Measurements from ENCODE around the gene MTREX. TPM values are rescaled to one million over a fixed set of nuclear protein-coding genes. Genes with fewer than 3 reads are reported as not detected.
"Not testable (repeated sequence)": the region's sequence is repeated elsewhere in the genome, so short reads cannot be mapped to it uniquely, and the experiment has no call there.

The MTREX gene
- total RNA-seq, 1 donor from 2014 or later: 35.7 TPM

- DNase-seq (ENCODE audit: low read depth): no peak
- TF ChIP-seq, protein P1, sequence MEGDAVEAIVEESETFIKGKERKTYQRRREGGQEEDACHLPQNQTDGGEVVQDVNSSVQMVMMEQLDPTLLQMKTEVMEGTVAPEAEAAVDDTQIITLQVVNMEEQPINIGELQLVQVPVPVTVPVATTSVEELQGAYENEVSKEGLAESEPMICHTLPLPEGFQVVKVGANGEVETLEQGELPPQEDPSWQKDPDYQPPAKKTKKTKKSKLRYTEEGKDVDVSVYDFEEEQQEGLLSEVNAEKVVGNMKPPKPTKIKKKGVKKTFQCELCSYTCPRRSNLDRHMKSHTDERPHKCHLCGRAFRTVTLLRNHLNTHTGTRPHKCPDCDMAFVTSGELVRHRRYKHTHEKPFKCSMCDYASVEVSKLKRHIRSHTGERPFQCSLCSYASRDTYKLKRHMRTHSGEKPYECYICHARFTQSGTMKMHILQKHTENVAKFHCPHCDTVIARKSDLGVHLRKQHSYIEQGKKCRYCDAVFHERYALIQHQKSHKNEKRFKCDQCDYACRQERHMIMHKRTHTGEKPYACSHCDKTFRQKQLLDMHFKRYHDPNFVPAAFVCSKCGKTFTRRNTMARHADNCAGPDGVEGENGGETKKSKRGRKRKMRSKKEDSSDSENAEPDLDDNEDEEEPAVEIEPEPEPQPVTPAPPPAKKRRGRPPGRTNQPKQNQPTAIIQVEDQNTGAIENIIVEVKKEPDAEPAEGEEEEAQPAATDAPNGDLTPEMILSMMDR (IDR thresholded peaks at IDR 0.05; ENCODE audit: insufficient read depth, low read length, poor library complexity, severe bottlenecking): no peak
- H3K36me3 ChIP-seq (ENCODE audit: control insufficient read depth, insufficient read depth, low read length): no peaks in the 10 kb centered on the region
- H3K27me3 ChIP-seq (ENCODE audit: control insufficient read depth, insufficient read depth, low read length): no peaks in the 10 kb centered on the region
- no peak overlapping the region for H3K4me3 ChIP-seq (ENCODE audit: low read depth, low read length)
Observed at GRCh38 chr5:55316837-55317236, 9.0 kb downstream of the MTREX start.

DNA sequence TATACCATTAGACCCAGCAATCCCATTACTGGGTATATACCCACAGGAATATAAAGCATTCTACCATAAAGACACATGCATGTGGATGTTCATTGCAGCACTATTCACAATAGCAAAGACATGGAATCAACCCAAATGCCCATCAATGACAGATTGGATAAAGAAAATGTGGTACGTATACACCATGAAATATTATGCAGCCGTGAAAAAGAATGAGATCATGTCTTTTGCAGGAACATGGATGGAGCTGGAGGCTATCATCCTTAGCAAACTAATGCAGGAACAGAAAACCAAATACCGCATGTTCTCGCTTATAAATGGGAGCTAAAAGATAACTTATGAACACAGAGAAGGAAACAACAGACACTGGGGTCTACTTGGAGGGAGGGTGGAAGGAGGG is 10.4 kb downstream of the MTREX start:
- not testable (repeated sequence) for H3K36me3 ChIP-seq (ENCODE audit: control insufficient read depth, insufficient read depth, low read length); DNase-seq (ENCODE audit: low read depth); H3K4me3 ChIP-seq (ENCODE audit: low read depth, low read length); H3K27me3 ChIP-seq (ENCODE audit: control insufficient read depth, insufficient read depth, low read length)

- DNase-seq (ENCODE audit: low read depth): no peak
- TF ChIP-seq, protein P1 (IDR thresholded peaks at IDR 0.05; ENCODE audit: insufficient read depth, low read length, poor library complexity, severe bottlenecking): no peak
- Histone ChIP-seq H3K27me3 (ENCODE audit: control insufficient read depth, insufficient read depth, low read length) (no peaks in the 10 kb centered on the region), H3K36me3 (ENCODE audit: control insufficient read depth, insufficient read depth, low read length) (no peaks in the 10 kb centered on the region), H3K4me3 (ENCODE audit: low read depth, low read length) (no peak overlapping the region)
Observed at GRCh38 chr5:55319491-55319890, 11.7 kb downstream of the MTREX start.

- Histone ChIP-seq H3K4me3 (ENCODE audit: low read depth, low read length) (no peak overlapping the region), H3K27me3 (ENCODE audit: control insufficient read depth, insufficient read depth, low read length) (no peaks in the 10 kb centered on the region), H3K36me3 (ENCODE audit: control insufficient read depth, insufficient read depth, low read length) (no peaks in the 10 kb centered on the region)
- TF ChIP-seq, protein P1 (IDR thresholded peaks at IDR 0.05; ENCODE audit: insufficient read depth, low read length, poor library complexity, severe bottlenecking): no peak
- DNase-seq (ENCODE audit: low read depth): no peak
Observed at GRCh38 chr5:55320571-55320970, 12.8 kb downstream of the MTREX start.

- no peak for DNase-seq (ENCODE audit: low read depth)
- Histone ChIP-seq H3K27me3 (ENCODE audit: control insufficient read depth, insufficient read depth, low read length) (no peaks in the 10 kb centered on the region), H3K36me3 (ENCODE audit: control insufficient read depth, insufficient read depth, low read length) (no peaks in the 10 kb centered on the region), H3K4me3 (ENCODE audit: low read depth, low read length) (no peak overlapping the region)
- TF ChIP-seq, protein P1 (IDR thresholded peaks at IDR 0.05; ENCODE audit: insufficient read depth, low read length, poor library complexity, severe bottlenecking): no peak
Observed at GRCh38 chr5:55324006-55324405, 16.2 kb downstream of the MTREX start.

DNA sequence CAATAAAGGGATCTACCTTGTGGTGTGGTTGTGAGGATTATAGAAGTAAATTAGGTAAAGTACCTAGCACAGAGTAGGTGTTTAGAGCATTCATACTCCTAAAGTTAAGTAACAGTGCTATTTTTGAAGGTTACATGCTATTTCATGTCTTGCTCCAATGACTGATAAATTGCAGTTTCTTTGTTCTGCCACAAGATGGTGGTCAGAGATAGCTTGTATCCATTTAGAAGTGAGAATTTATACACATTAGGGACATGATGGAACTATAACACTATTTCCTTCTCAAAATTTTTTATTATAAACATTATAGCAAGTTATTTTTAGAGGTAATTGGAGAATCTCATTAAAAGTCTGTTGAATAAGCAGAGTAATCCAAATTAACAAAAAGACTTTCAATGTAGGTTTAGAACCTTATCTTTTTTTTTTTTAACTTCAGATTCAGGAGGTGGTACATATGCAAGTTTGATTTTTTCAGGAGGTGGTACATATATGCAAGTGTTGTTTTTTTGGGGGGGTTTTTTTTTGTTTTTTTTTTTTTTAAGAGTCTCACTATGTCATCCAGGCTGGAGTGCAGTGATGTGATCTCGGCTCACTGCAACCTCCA is 17.1 kb downstream of the MTREX start:
- Histone ChIP-seq H3K36me3 (ENCODE audit: control insufficient read depth, insufficient read depth, low read length) (no peaks in the 10 kb centered on the region), H3K27me3 (ENCODE audit: control insufficient read depth, insufficient read depth, low read length) (no peaks in the 10 kb centered on the region), H3K4me3 (ENCODE audit: low read depth, low read length) (no peak overlapping the region)
- TF ChIP-seq, protein P1 (IDR thresholded peaks at IDR 0.05; ENCODE audit: insufficient read depth, low read length, poor library complexity, severe bottlenecking): peak; percentile 56
- DNase-seq (ENCODE audit: low read depth): peak; percentile 21
